GM19395 (cell line): ENCODE data around the gene FAM186B.

Experiments used
- ATAC-seq: cut with Tn5 transposase; IDR thresholded peaks from one replicate; pipeline ENCODE4 v1.9.1; 2021; ENCODE audit warnings: mild to moderate bottlenecking, moderate library complexity; ENCODE audit not compliant: unreplicated experiment

The FAM186B gene

DNA sequence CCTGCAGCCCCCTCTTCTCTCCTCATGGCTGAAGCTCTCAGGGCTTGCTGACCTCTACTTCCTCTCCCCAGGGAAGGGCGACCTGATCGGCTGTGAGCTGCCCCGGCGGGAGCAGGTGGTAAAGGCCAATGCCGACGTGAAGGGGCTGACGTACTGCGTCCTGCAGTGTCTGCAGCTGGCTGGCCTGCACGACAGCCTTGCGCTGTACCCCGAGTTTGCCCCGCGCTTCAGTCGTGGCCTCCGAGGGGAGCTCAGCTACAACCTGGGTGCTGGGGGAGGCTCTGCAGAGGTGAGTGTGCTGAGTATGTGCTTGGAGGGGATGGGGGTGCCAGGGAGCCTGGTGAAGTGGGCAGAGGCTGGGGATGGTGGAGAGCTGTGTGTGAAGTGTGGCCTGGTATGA is 51.2 kb downstream of the FAM186B start:
- no peak for ATAC-seq

DNA sequence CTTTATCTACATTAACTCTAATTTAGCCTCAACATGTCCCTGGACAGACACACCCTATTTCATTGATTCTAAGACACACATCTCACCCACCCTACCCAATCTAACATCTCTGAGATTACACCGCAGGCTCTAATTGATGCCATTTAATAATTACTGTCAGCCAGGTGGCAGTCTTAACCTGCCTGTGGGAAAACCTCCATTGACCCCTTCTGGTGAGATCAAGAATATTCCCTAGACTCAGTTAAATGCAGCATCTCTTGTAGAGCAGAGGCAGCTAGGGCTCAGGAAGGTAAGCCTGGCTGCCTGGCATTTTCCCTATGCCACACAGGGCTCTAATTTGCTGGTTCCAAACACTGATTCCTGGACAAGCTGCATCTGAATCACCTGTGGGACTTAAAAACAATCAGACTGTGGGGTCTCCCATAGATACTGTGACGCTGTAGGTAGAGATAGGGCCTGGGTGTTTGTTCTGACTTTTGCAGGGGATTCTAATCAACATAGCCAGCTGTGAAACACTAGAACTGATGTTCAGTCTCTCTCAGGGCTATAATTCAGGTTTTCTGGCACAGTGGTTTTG is 51.8 kb downstream of the FAM186B start:
- no peak for ATAC-seq

DNA sequence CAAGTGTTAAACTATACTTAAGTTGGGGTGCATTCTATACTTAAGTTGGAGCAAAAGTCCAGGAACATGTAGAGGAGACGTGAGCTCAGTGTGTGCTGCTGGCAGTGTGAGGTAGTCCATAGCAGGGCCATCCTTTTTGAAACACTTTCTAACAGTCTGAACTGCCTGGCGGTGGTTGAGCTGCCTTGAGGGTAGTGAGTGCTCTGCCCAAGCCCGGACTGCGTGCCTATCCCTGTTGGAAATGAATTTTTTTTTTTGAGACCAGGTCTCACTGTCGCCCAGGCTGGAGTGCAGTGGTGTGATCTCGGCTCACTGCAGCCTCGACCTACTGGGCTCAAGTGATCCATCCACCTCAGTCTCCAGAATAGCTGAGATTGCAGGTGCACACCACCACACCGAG is 52.5 kb downstream of the FAM186B start:
- no peak for ATAC-seq

DNA sequence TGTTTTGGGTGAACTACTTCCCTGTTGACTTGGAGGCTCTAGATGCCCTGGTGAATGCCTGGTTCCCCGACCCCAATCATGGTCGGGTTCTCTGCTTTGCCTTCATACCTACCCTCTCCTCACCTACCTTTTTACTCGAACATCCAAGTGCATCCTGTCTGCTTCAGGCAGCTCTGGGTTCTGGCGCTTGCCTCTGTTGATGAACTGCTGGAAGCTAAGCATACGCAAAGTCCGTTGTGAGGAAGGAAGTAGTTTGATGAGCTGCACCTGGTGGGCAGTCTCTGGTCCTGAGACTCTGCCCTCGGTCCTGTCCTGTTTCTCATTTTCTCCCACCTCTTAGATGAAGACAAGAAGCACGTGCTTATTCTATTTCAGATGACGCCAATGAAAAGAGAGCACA is 53.0 kb downstream of the FAM186B start:
- ATAC-seq: no peak

DNA sequence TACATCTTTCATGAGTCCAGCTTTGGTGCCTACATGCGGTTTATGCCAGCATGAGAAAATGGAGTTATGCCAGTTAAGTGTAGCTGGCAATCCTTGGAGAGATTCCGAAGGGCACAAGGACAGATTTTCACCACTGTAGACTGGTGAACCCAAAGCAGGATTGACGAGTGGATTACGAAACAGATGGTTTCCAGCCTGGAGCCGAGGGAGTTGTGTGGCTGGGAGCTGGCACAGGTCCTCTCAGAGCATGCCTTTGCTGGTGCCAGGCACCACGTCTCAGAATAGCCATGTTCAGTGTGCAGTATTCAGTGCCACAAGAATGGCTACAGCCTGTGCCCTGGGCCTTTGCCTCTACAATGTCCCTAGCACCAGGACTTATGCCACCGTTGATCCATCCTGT is 53.4 kb downstream of the FAM186B start:
- no peak for ATAC-seq

DNA sequence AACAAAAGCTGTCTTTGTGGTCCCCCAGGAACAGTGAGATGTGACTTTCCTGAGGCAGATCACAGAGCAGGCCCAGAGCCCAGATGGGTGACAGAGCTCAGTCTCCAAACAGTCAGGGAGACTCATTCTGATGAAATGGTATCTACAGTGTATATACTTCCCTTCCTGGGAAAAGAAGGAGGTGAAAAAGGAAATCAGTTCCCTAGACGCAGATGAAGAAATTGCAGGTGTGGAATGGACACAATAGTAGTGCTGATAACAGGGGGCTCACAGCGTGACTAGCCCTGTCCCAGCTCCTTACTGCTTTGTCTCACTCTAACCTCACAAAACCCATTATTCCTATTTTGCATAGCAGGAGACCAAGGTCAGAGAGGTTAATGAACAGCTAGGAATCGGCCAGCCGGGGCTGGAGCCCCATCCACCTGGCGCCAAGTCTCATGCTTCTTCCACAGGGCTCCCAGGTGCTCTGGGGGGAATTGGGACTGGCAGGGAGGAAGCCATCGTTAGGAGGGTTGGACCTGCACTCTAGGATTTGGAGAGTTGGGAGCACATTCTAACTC is 54.7 kb downstream of the FAM186B start:
- ATAC-seq: no peak

DNA sequence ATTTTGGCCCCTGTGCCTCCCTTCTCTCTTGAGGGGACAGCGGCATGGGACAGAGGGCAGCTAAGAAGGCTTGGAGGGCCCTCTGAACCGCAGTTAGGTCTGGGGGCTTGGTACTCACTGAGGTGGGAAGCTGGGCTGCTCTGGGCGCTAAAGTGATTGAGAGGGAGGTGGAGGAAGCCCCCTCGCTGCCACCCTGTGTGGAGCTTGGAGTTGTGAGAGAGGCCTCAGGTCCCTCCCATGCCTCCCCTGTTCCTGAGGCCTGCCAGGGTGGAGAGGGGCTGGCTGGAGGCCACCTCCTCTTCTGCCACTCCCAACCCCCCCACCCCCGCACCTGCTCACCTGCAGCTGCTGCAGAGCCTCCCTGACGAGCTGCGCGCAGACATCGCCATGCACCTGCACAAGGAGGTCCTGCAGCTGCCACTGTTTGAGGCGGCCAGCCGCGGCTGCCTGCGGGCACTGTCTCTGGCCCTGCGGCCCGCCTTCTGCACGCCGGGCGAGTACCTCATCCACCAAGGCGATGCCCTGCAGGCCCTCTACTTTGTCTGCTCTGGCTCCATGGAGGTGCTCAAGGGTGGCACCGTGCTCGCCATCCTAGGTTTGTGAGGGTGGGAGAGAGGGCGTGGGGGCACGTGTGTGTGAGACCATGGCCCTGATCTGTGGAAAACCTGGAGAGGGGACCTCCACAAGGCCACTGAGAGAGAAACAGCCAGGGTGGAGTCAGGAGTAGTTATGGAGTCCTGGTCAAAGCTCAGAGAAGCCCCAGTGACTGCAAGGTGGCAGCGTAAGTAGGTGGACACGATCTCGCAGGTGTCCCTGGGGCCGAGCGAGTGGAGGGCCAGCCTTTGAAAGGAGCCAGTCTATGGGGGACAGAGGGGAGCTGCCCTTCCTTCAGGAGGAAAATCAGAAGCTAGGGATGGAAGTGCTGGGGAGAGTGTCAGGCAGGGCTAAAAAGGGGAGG is 55.4 kb downstream of the FAM186B start:
- no peak for ATAC-seq

DNA sequence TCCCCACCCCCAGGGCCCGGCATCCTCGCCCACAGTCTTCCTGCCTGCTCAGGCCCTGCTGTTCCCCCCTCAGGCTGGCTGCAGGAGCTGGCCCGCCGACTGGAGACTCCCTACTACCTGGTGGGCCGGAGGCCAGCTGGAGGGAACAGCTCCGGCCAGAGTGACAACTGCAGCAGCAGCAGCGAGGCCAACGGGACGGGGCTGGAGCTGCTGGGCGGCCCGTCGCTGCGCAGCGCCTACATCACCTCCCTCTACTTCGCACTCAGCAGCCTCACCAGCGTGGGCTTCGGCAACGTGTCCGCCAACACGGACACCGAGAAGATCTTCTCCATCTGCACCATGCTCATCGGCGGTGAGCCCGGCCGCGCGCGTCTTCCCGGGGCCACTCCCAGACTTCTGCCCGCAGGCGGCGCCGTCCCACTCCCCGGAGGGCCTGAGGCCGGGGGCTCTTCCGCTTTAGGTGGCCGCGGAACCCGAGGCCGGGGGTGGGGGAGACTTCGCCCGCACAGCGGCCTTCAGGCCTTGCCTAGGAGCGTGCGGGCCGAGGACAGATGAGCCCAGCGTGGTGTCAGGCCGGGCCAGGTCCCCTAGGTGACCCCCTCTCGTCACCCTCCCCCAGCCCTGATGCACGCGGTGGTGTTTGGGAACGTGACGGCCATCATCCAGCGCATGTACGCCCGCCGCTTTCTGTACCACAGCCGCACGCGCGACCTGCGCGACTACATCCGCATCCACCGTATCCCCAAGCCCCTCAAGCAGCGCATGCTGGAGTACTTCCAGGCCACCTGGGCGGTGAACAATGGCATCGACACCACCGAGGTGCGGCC is 56.4 kb downstream of the FAM186B start:
- no peak for ATAC-seq

DNA sequence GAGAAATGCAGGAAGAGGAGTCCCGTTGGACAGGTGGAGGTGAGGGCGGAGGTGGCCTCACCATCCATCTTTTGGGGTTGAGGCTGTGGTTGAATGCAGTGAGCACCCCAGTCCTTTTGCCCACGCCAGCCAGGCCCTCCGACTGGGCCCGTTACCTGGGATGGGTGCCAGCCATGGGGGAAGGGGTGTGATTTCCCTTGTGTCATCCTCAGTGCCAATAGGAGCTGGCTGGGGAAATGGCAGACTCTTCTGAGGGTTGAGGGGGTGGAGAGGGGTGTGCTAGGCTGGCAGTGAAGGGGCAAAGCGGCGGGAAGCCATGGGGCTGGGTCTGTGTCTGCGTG is 57.0 kb downstream of the FAM186B start:
- ATAC-seq: no peak

DNA sequence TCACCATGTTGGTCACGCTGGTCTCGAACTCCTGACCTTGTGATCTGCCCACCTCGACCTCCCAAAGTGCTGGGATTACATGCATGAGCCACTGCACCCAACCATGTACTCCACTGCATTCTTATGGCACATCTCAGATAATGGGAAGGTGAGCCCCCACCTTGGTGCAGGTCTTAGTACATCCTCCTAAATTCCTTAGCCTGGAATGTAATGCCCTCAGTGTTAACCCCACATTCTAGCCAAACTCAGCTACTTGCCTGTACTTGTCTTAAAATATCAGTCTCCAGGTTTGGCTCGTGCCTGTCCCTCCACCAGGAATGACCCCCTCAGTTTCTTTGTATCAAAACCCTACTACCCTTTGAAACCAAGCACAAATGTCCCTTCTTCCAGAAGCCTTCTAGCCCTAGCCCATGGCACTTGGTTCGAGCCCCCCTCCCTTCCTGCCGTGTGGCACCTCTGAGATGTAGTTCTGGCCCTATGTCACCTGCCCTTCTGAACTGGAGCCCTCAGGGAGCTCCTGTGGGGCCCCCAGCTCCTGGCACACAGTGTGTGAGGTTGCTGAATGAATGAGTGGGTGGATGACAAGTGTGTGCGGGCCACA is 58.2 kb downstream of the FAM186B start:
- ATAC-seq: no peak

DNA sequence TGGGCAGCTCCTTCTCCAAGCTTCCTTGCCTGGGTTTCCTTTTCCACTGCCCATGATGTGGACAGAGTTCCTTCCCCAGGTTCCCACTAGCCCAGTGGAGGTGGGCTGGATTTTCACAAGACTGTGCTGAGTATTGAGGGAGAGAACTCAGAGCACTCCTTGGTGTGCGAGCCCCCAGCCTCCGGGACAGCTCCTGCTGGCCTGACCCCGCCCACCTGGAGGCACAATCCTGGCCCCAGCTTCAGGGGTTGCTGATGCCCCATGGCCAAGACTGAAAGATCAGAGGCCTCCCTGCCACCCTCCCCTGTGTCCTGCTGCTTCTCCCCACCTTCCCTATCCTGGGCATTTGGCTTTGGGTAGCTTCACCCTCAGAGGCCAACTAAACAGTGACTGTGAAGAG is 59.0 kb downstream of the FAM186B start:
- no peak for ATAC-seq

DNA sequence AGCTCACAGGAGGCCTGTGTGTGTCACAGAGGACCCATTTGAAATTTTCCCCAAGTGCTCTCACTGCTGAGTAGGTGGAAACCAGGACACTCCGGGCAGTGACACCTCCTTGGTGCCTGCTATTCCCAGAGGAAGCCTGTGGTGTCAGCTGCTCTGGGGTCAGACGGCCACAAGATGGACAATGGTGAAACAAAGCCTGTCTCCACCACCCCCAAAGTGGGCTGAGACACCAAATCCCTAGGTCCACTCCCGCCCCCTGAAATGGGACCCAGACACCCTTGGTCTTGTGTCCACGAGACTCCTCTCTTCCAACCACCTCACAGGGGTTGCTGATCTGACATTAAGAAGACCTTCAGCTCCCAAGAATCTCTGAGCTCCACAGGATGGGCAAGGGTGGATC is 59.6 kb downstream of the FAM186B start:
- no peak for ATAC-seq

DNA sequence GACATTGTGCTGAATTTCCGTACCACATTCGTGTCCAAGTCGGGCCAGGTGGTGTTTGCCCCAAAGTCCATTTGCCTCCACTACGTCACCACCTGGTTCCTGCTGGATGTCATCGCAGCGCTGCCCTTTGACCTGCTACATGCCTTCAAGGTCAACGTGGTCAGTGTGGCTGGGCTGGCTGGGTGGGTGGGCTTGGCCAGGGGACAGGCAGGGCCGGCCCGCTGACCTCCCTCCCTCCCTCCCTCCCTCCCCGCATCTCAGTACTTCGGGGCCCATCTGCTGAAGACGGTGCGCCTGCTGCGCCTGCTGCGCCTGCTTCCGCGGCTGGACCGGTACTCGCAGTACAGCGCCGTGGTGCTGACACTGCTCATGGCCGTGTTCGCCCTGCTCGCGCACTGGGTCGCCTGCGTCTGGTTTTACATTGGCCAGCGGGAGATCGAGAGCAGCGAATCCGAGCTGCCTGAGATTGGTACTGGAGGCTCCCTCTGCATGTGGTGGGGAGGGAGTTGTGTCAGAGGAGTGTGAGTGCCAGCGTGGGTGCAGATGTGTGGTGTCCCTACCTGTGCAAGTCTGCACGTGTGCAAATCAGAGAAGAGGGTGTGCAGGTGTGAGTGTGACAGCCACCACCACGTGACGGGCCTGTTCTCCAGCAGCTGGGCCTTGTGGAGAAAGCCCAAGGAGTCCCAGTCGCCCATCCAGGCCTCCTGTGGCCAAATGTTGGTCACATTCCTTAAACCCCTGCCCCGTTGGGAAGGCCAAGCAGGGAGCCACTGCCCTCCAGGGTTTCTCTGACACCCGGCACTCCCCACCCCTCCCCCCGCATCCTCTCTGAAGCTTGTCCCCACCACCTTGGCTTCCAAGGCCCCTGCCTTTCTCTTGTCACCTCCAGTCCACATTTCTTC is 61.3 kb downstream of the FAM186B start:
- no peak for ATAC-seq

DNA sequence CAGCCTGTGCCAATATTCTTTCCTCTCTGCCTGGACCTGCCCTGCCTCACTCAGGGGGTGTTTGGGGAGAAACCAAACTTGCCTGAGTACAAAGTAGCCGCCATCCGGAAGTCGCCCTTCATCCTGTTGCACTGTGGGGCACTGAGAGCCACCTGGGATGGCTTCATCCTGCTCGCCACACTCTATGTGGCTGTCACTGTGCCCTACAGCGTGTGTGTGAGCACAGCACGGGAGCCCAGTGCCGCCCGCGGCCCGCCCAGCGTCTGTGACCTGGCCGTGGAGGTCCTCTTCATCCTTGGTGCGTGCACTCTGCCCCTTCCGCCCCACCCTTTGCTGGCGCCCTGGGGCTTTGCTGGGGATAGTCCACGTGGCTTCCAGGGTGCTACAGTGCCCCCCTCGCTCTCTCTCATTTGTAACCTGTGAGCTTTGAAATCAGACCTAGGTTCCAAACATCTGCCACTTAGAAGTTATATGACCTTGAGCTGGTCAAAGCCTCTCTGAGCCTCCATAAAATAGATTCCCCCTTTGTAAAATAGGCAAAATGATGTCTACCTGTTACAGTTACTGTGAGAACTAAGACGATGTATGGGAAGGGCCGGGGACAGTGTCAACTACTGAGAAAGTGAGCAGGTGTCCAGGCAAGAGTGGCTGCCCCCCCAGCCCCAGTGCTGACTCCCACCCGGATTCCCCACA is 62.1 kb downstream of the FAM186B start:
- no peak for ATAC-seq

DNA sequence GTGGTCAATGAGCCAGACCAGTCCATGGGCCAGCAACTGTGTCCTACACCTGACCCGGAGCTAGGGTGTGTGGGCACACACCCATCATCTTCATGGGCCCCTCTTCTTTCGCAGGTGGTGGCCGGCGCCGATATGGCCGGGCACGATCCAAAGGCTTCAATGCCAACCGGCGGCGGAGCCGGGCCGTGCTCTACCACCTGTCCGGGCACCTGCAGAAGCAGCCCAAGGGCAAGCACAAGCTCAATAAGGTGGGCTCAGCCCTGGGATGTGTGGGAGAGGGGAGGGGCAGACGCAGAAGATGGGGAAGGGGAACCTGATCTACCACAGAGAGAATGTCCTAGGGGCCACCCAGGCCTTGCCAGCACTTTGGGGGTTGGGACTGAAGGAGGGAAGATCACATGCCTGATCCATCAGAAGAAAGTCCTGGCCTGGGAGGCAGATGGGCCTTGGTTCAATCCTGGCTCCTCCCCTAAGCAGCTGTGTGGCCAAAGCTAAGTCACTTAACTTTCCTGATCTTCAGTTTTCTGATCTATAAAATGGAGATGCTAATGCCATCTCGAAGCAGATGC is 62.8 kb downstream of the FAM186B start:
- ATAC-seq: no peak

DNA sequence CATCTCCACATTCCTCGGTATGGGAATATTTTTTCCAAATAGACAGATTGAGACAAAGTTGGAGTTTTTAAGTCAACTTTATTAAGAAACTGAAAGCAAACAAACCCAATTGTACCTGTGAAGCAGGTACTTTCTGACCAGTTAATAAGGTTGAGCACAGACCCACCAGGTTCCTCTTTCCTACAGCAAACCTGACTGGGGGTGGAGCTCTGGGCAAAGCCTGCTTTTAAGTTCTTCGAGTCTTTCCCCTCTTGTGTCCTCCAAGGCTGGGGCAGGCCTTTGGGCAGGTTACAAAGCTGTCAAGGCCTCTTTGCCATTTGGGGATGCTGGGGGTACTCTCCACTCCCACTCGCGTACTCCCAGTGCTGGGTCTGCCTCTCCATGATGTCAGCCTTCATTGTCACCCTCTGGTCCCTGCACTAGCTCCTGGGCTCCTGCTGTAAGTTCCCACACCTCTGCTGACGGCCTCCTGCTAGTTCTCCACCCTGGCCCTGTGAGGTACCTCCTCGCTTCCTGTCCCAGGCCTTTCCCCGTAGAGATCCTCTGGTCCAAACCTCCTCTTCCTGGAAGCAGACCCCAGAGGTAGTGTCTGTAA is 63.4 kb downstream of the FAM186B start:
- no peak for ATAC-seq

DNA sequence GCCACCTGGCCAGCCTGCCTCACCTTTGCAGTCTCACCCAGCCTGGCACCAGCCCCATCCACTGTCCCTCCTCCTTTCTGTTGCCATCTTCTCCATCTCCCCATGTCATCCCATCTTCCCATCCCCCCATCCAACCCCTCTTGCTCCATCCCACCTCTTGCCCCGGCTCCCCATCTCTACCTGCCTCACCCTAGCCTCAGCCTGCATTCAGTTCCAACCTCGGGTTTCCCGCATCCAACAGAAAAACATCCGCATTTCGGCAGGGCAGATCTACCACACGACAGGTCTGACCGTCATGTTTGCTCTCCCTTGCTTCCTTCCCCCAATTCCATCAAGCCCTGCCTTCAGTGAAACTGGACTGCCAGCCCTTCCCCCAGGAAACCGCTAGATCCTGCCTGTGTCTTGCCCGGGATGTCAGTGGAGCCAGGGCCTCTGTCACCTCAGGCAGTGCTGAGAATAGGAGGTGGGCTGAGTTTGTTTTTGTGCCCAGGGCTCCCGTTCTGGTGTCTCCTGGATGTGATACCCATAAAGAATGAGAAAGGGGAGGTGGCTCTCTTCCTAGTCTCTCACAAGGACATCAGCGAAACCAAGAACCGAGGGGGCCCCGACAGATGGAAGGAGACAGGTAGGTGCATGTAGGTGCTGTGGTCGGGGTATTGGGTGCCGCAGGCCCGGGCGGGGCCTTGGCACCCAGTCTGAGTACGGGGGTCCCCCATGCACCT is 64.1 kb downstream of the FAM186B start:
- ATAC-seq: no peak
